Nephron (organoid): ENCODE data around the gene HSF2.

ENCODE experiments used
- H3K27ac Mint-ChIP-seq, 3 experiments: 2 replicates each; pipeline ENCODE4 v1.8.0; 2020; ENCODE audit warnings: mixed read lengths in 3 of 3, mild to moderate bottlenecking in 2 of 3, moderate library complexity in 1 of 3
- H3K27me3 Mint-ChIP-seq: 2 replicates; pipeline ENCODE4 v1.8.0; 2021; ENCODE audit warnings: low read depth, mild to moderate bottlenecking, moderate library complexity, mixed read lengths
- H3K36me3 Mint-ChIP-seq: 2 replicates; pipeline ENCODE4 v1.8.0; 2020; ENCODE audit warnings: low read depth, mixed read lengths
- H3K4me1 Mint-ChIP-seq: 2 replicates; pipeline ENCODE4 v1.8.0; 2020; ENCODE audit warnings: mixed read lengths
- H3K4me3 Mint-ChIP-seq, 3 experiments: 2 replicates each; pipeline ENCODE4 v1.8.0; 2020; ENCODE audit warnings: mild to moderate bottlenecking in 3 of 3, mixed read lengths in 3 of 3, moderate library complexity in 2 of 3
- H3K9me3 Mint-ChIP-seq: 2 replicates; pipeline ENCODE4 v1.8.0; 2020; ENCODE audit warnings: mixed read lengths
- TF ChIP-seq, protein P1 (sequence below), 3 experiments: fragments of 200-600 bp; sonication (generic); IDR thresholded peaks; one replicate each; pipeline ENCODE4 v1.5.0; 2021; ENCODE audit warnings: antibody characterized with exemption in 3 of 3; ENCODE audit not compliant: unreplicated experiment in 3 of 3

HSF2 gene

DNA sequence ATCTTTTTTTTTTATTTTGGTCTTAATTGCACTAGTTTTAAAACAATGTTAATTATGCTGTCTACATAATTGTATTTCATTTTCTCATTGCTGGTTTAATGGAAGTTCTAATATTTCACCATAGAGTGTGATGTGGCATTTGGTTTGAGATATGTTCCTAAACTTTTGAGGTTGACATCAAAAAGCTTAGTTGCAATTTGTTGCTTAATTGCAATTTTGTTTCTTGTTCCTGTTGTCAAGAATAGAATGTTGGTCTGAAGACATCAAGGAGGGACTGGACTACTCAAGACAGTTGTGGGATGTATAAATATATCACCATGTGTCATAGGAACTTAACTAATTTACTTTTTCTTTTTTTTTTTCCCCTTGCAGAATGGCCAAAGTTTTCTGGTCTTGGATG lies 12.5 kb downstream of the HSF2 start:
- Mint-ChIP-seq H3K4me3 (no peak overlapping the region), H3K36me3 (peaks cover 38% of the 10 kb centered on the region), H3K27me3 (no peaks in the 10 kb centered on the region), H3K4me1 (peaks cover 32% of the 10 kb centered on the region), H3K27ac (no peak overlapping the region), H3K9me3 (no peaks in the 10 kb centered on the region)
- TF ChIP-seq, protein P1, sequence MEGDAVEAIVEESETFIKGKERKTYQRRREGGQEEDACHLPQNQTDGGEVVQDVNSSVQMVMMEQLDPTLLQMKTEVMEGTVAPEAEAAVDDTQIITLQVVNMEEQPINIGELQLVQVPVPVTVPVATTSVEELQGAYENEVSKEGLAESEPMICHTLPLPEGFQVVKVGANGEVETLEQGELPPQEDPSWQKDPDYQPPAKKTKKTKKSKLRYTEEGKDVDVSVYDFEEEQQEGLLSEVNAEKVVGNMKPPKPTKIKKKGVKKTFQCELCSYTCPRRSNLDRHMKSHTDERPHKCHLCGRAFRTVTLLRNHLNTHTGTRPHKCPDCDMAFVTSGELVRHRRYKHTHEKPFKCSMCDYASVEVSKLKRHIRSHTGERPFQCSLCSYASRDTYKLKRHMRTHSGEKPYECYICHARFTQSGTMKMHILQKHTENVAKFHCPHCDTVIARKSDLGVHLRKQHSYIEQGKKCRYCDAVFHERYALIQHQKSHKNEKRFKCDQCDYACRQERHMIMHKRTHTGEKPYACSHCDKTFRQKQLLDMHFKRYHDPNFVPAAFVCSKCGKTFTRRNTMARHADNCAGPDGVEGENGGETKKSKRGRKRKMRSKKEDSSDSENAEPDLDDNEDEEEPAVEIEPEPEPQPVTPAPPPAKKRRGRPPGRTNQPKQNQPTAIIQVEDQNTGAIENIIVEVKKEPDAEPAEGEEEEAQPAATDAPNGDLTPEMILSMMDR (IDR thresholded peaks at IDR 0.05; ENCODE audit: unreplicated experiment in 3 of 3): no peak

DNA sequence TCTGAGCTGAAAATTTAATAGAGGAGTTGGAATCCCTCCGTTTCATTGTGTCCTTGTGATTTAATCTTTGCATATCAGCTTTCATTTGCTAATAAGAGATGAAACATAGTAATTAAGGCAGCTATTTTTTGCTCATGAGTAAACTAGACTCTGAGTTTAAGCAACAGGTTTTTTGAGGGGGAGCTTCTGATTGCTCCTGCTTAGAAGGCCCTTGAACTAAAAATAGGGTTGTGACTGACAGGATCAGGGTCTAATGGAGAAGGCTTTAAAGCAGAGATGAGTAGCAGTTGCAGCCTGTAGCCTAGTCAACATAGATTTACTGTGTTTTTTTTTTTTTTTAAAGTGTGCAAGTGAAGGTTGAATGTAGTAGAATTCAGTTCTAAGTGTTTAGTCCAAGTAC lies 17.4 kb downstream of the HSF2 start:
- Mint-ChIP-seq H3K27ac (no peak overlapping the region), H3K36me3 (peaks cover 58% of the 10 kb centered on the region), H3K4me3 (no peak overlapping the region), H3K4me1 (peaks cover 20% of the 10 kb centered on the region), H3K27me3 (no peaks in the 10 kb centered on the region), H3K9me3 (no peaks in the 10 kb centered on the region)
- TF ChIP-seq, protein P1 (IDR thresholded peaks at IDR 0.05; ENCODE audit: unreplicated experiment in 3 of 3): no peak

DNA sequence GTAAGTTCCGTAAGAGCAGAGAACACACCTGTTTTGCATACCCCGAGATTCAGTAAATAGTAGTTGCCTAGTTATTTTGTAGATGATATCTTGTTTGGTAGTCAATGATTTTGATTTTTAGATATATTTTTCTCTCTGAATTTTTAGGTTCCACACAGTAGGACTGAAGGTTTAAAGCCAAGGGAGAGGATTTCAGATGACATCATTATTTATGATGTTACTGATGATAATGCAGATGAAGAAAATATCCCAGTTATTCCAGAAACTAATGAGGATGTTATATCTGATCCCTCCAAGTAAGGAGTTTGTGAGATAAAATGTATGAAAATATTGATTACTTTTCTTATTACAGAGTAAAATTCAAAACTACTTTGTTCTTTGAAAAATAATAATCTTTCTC lies 22.6 kb downstream of the HSF2 start:
- Mint-ChIP-seq H3K9me3 (no peaks in the 10 kb centered on the region), H3K27me3 (no peaks in the 10 kb centered on the region), H3K4me3 (no peak overlapping the region), H3K36me3 (peaks cover 70% of the 10 kb centered on the region), H3K4me1 (peaks cover 7% of the 10 kb centered on the region), H3K27ac (no peak overlapping the region)
- TF ChIP-seq, protein P1 (IDR thresholded peaks at IDR 0.05; ENCODE audit: unreplicated experiment in 3 of 3): no peak

DNA sequence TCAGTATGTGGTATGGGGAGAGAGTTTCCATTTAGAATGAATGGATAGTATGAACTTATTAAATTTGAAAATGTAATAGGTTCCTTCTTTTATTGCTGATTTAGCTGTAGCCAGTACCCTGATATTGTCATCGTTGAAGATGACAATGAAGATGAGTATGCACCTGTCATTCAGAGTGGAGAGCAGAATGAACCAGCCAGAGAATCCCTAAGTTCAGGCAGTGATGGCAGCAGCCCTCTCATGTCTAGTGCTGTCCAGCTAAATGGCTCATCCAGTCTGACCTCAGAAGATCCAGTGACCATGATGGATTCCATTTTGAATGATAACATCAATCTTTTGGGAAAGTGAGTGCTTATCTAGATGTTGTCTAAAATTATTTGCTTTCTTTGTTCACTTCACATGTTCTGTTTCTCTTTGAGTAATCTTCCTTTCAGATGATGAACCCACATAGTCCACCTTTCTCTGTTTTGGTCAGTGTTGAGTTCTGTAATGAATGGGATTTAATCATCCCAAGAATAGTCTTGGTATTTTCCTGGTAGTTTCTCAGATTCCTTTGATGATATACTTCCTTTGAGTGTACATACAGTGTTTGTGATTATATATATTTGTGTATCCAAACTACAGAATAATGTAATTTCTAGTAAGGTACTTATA lies 23.3 kb downstream of the HSF2 start:
- Mint-ChIP-seq H3K4me3 (no peak overlapping the region), H3K9me3 (no peaks in the 10 kb centered on the region), H3K4me1 (no peaks in the 10 kb centered on the region), H3K36me3 (peaks cover 68% of the 10 kb centered on the region), H3K27ac (no peak overlapping the region), H3K27me3 (no peaks in the 10 kb centered on the region)
- TF ChIP-seq, protein P1 (IDR thresholded peaks at IDR 0.05; ENCODE audit: unreplicated experiment in 3 of 3): no peak

DNA sequence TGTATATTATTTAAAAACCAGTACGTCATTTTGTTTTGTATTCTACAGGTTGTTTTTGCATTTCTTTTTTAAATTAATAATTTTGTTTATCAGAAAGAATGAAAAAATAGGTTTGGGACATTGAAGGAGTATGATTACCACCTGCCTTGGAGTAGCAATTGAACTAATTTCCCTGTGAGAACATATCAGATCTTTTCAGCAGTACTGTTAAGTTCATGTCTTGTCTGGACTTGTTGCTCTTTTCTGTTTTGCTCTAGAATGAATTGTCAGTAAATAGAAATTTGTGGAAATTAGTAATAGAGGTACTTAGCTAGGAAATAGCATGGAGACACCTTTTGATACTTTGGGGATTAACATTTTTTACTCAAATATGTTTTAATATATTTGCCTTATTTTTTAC lies 24.3 kb downstream of the HSF2 start:
- Mint-ChIP-seq H3K4me3 (no peak overlapping the region), H3K36me3 (peaks cover 73% of the 10 kb centered on the region), H3K27me3 (no peaks in the 10 kb centered on the region), H3K9me3 (no peaks in the 10 kb centered on the region), H3K4me1 (no peaks in the 10 kb centered on the region), H3K27ac (no peak overlapping the region)
- TF ChIP-seq, protein P1 (IDR thresholded peaks at IDR 0.05; ENCODE audit: unreplicated experiment in 3 of 3): no peak

DNA sequence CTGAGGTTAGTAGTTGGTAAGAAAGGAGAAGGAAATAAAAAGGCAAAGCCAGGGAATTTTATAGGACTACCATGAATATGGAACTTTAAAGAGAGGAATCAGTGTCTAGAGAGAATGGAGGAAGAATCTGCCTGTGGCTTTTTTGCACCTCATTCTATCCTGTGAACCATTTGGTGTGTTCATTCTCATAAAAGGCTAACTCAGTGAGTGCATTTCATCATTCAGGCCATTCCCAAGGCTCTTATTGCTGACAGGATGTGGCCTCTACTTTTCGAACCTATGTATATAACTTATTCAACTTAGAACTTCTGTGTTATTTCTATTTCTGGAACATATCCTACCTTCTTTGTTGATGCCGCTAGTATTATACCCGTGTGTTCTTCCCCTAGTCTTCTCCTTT lies 27.1 kb downstream of the HSF2 start:
- Mint-ChIP-seq H3K4me3 (no peak overlapping the region), H3K36me3 (peaks cover 79% of the 10 kb centered on the region), H3K9me3 (no peaks in the 10 kb centered on the region), H3K27me3 (no peaks in the 10 kb centered on the region), H3K27ac (no peak overlapping the region), H3K4me1 (no peaks in the 10 kb centered on the region)
- TF ChIP-seq, protein P1 (IDR thresholded peaks at IDR 0.05; ENCODE audit: unreplicated experiment in 3 of 3): no peak
